Karpas-422 (cell line): ENCODE results near the gene IGSF21. TPM values are rescaled to one million over a fixed set of nuclear protein-coding genes. Genes with fewer than 3 reads are reported as not detected.

Source experiments
- DNase-seq: peaks from one replicate; pipeline ENCODE4 v3.0.0-alpha.2; 2015
- H2AFZ ChIP-seq: fragments of 200-600 bp; sonication (generic); 2 replicates; pipeline ENCODE4 v1.6.1; 2014; ENCODE audit warnings: antibody characterized with exemption, low read length, mixed read lengths
- H3K27ac ChIP-seq: fragments of 200-600 bp; sonication (generic); 2 replicates; pipeline ENCODE4 v1.5.1; 2014; ENCODE audit warnings: mild to moderate bottlenecking, low read length, moderate library complexity
- H3K27me3 ChIP-seq: fragments of 200-600 bp; sonication (generic); 2 replicates; pipeline ENCODE4 v1.6.1; 2014; ENCODE audit warnings: low read length, mixed read lengths
- H3K36me3 ChIP-seq: fragments of 200-600 bp; sonication (generic); 2 replicates; pipeline ENCODE4 v1.6.1; 2014; ENCODE audit warnings: low read length, mixed read lengths; ENCODE audit not compliant: insufficient read depth
- H3K4me1 ChIP-seq: fragments of 200-600 bp; sonication (generic); 2 replicates; pipeline ENCODE4 v1.6.1; 2014; ENCODE audit warnings: mild to moderate bottlenecking, low read length, mixed read lengths
- H3K4me2 ChIP-seq: fragments of 200-600 bp; sonication (generic); 2 replicates; pipeline ENCODE4 v1.6.1; 2014; ENCODE audit warnings: low read length, low read depth, mild to moderate bottlenecking; ENCODE audit not compliant: poor library complexity, severe bottlenecking
- H3K4me3 ChIP-seq: fragments of 200-600 bp; sonication (generic); 2 replicates; pipeline ENCODE4 v1.5.1; 2014; ENCODE audit warnings: mild to moderate bottlenecking, antibody characterized with exemption, low read length, mixed read lengths
- H3K79me2 ChIP-seq: fragments of 200-600 bp; sonication (generic); 2 replicates; pipeline ENCODE4 v1.6.1; 2014; ENCODE audit warnings: mild to moderate bottlenecking, low read length, mixed read lengths
- H3K9ac ChIP-seq: fragments of 200-600 bp; sonication (generic); 2 replicates; pipeline ENCODE4 v1.6.0; 2014; ENCODE audit warnings: low read length
- H3K9me2 ChIP-seq: fragments of 200-600 bp; sonication (generic), shearing (Covaris generic); replicated peaks from 2 replicates; pipeline ENCODE4 v1.6.0; 2014; ENCODE audit warnings: mild to moderate bottlenecking, low read length, moderate library complexity; ENCODE audit not compliant: insufficient read depth
- H3K9me3 ChIP-seq: fragments of 300-700, 200-600 bp; sonication (generic); 2 replicates; pipeline ENCODE4 v1.6.1; 2014; ENCODE audit warnings: low read length, mixed read lengths
- H4K20me1 ChIP-seq: fragments of 200-600 bp; sonication (generic); 2 replicates; pipeline ENCODE4 v1.6.1; 2014; ENCODE audit warnings: mild to moderate bottlenecking, antibody characterized with exemption, low read length, low read depth; ENCODE audit not compliant: insufficient read depth
- total RNA-seq: library from RNA; depleted of rRNA; stranded (reverse); fragments of >200 nt; shearing (Covaris generic); gene quantifications from 2 replicates; pipeline ENCODE4 v1.2.3, GENCODE V29; 2014; ENCODE audit warnings: low replicate concordance

Gene IGSF21
- total RNA-seq, 1 experiment from 2014 or later: 0.26 TPM

GRCh38 chr1:18141661-18142060, 34.1 kb downstream of the IGSF21 start:
- no peaks in the 10 kb centered on the region for H3K27me3 ChIP-seq
- H3K9me3 ChIP-seq: no peaks in the 10 kb centered on the region
- H3K79me2 ChIP-seq: no peaks in the 10 kb centered on the region
- H3K4me3 ChIP-seq: no peak overlapping the region
- no peaks in the 10 kb centered on the region for H3K4me1 ChIP-seq
- DNase-seq: no peak
- H3K9me2 ChIP-seq: no peaks in the 10 kb centered on the region
- no peak overlapping the region for H3K27ac ChIP-seq
- H4K20me1 ChIP-seq: no peaks in the 10 kb centered on the region
- no peaks in the 10 kb centered on the region for H3K36me3 ChIP-seq
- H3K9ac ChIP-seq: no peak overlapping the region
- H3K4me2 ChIP-seq: no peak overlapping the region
- H2AFZ ChIP-seq: no peak overlapping the region

GRCh38 chr1:18142471-18142870, 34.9 kb downstream of the IGSF21 start:
- no peak overlapping the region for H2AFZ ChIP-seq
- no peaks in the 10 kb centered on the region for H4K20me1 ChIP-seq
- no peaks in the 10 kb centered on the region for H3K79me2 ChIP-seq
- H3K9me3 ChIP-seq: no peaks in the 10 kb centered on the region
- no peak overlapping the region for H3K9ac ChIP-seq
- H3K27me3 ChIP-seq: no peaks in the 10 kb centered on the region
- no peaks in the 10 kb centered on the region for H3K9me2 ChIP-seq
- no peak overlapping the region for H3K4me3 ChIP-seq
- no peak for DNase-seq
- no peak overlapping the region for H3K27ac ChIP-seq
- no peaks in the 10 kb centered on the region for H3K36me3 ChIP-seq
- H3K4me2 ChIP-seq: no peak overlapping the region
- H3K4me1 ChIP-seq: no peaks in the 10 kb centered on the region

DNA sequence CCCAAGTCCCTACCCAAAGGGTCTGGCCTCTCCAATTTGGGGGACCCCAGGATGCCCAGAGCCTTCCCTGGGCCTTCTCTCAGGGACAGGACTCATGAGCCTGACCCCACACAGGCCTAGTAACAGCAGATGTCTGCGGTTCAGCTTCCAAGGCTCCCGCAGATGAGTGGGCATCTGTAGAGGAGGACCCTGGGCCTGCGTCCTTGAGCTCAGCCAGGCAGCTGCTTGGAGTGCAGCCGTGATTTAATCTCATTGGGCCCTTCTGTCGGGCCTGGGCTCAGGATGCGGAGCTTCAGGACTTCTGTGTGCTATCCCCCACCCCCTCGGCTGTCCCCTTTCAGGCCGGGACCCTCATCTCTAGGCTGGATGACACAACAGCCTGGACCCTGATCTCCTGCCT, 35.4 kb downstream of the IGSF21 start:
- Histone ChIP-seq H3K27me3 (no peaks in the 10 kb centered on the region), H3K27ac (no peak overlapping the region), H3K9me3 (no peaks in the 10 kb centered on the region), H3K9ac (no peak overlapping the region), H3K4me1 (no peaks in the 10 kb centered on the region), H3K9me2 (no peaks in the 10 kb centered on the region), H2AFZ (no peak overlapping the region), H3K4me2 (no peak overlapping the region), H3K4me3 (no peak overlapping the region), H3K36me3 (no peaks in the 10 kb centered on the region), H3K79me2 (no peaks in the 10 kb centered on the region), H4K20me1 (no peaks in the 10 kb centered on the region)
- no peak for DNase-seq

DNA sequence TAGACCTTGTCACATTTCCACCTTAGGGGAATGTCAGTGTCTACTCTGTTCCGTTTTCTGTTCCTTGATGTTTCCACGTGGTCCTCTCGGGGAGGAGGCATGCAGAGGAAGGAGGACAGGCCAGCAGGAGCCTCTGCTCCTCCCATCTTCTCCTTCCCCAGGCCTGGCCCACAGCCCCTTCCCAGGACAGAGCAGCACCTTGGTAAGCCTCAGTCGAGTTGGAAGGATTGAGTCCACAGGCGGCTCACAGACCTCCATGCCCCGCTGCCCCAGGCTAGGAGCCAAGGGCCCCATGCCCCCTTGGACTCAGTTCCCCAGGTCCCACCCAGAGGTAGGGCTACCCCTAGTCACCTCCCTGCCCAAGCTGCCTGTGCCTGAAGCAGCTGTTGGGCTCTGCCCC, 36.5 kb downstream of the IGSF21 start:
- Histone ChIP-seq H3K4me3 (no peak overlapping the region), H3K9me3 (no peaks in the 10 kb centered on the region), H3K79me2 (no peaks in the 10 kb centered on the region), H2AFZ (no peak overlapping the region), H3K27ac (no peak overlapping the region), H3K4me1 (no peaks in the 10 kb centered on the region), H3K4me2 (no peak overlapping the region), H3K9me2 (no peaks in the 10 kb centered on the region), H4K20me1 (no peaks in the 10 kb centered on the region), H3K9ac (no peak overlapping the region), H3K27me3 (no peaks in the 10 kb centered on the region), H3K36me3 (no peaks in the 10 kb centered on the region)
- no peak for DNase-seq

DNA sequence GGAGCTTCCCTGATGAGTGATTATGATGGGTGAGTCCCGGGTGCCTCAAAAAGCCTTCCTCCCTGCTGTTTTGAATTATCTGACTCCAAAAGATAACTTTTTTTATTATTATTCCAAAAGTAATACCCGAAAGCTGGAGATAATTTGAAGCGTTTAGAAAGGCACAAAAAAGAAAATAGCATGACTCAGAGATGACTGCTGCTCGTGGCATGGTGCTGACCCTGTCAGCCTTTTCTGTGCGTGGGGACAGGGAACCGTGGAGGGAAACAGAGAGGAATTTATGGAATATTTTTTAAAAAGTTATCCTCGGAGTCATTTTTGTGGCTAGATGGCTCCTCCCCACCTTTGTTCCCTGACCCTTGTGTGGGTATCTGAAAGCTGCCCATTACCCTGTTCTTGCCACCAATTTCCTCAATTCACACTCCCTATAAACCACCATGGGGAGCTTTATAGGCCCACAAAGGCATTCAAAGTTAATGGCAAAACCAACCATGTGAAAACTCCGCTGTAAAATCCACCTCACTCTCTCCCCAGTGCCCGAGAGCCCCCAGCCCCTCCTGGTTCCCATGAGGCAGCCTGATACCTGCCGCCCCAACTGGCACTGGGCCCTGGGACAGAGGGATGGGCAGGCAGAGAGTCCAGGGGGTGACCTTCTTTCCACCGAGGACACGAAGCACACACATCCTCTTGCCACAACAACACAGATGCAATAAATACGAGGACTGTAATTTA, 37.5 kb downstream of the IGSF21 start:
- Histone ChIP-seq H3K4me1 (no peaks in the 10 kb centered on the region), H3K9me2 (no peaks in the 10 kb centered on the region), H3K4me2 (no peak overlapping the region), H3K36me3 (no peaks in the 10 kb centered on the region), H3K9ac (no peak overlapping the region), H4K20me1 (no peaks in the 10 kb centered on the region), H3K4me3 (no peak overlapping the region), H3K27ac (no peak overlapping the region), H2AFZ (no peak overlapping the region), H3K27me3 (no peaks in the 10 kb centered on the region), H3K79me2 (no peaks in the 10 kb centered on the region), H3K9me3 (no peaks in the 10 kb centered on the region)
- no peak for DNase-seq

GRCh38 chr1:18145851-18146618, 38.4 kb downstream of the IGSF21 start:
- H3K36me3 ChIP-seq: no peaks in the 10 kb centered on the region
- no peak overlapping the region for H3K9ac ChIP-seq
- no peaks in the 10 kb centered on the region for H3K4me1 ChIP-seq
- no peaks in the 10 kb centered on the region for H3K9me3 ChIP-seq
- no peak overlapping the region for H3K27ac ChIP-seq
- H3K4me2 ChIP-seq: no peak overlapping the region
- H3K27me3 ChIP-seq: no peaks in the 10 kb centered on the region
- H3K4me3 ChIP-seq: no peak overlapping the region
- H2AFZ ChIP-seq: no peak overlapping the region
- H3K79me2 ChIP-seq: no peaks in the 10 kb centered on the region
- no peaks in the 10 kb centered on the region for H3K9me2 ChIP-seq
- H4K20me1 ChIP-seq: no peaks in the 10 kb centered on the region
- DNase-seq: no peak

DNA sequence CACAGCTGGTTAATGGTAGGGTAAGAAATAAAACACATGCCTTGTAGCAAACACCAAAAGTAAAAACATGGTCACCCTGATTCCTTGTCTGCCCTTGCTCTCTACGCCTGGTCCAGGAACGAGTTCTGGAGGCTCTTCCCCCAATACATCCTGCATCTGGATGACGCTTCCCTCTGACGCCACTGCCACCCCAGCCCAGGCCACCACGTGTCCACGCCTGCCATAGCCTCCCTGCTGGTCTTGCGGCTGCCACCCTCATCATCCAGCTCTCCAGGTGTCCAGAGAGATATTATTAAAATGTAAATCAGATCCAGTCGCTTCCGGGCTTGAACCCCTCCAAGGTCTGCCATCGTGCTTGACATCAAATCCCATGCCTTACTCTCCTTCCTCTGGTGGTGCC, 39.3 kb downstream of the IGSF21 start:
- Histone ChIP-seq H3K9ac (no peak overlapping the region), H4K20me1 (no peaks in the 10 kb centered on the region), H3K36me3 (no peaks in the 10 kb centered on the region), H3K79me2 (no peaks in the 10 kb centered on the region), H3K4me1 (no peaks in the 10 kb centered on the region), H2AFZ (no peak overlapping the region), H3K4me2 (no peak overlapping the region), H3K27me3 (no peaks in the 10 kb centered on the region), H3K9me2 (no peaks in the 10 kb centered on the region), H3K4me3 (no peak overlapping the region), H3K27ac (no peak overlapping the region), H3K9me3 (no peaks in the 10 kb centered on the region)
- DNase-seq: no peak

DNA sequence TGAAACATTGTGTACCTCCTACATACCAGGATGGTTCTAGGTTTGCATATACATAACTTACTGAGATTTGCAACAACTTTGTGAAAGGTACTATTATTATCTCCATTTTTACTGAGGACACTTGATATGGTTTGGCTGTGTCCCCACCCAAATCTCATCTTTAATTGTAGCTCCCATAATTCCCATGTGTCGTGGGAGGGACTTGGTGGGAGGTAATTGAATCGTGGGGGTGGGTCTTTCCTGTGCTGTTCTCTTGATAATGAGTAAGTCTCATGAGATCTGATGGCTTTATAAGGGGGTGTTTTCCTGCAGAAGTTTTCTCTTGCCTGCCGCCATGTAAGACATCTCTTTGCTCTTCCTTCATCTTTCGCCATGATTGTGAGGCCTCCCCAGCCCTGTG, 40.1 kb downstream of the IGSF21 start:
- Histone ChIP-seq H4K20me1 (no peaks in the 10 kb centered on the region), H3K27me3 (no peaks in the 10 kb centered on the region), H2AFZ (no peak overlapping the region)

More for the DNA sequence above, 40.1 kb downstream of the IGSF21 start:
- no peak for DNase-seq
- H3K4me1 ChIP-seq: no peaks in the 10 kb centered on the region
- H3K36me3 ChIP-seq: no peaks in the 10 kb centered on the region
- no peaks in the 10 kb centered on the region for H3K79me2 ChIP-seq
- H3K9me2 ChIP-seq: no peaks in the 10 kb centered on the region
- no peak overlapping the region for H3K9ac ChIP-seq
- no peak overlapping the region for H3K4me3 ChIP-seq
- no peaks in the 10 kb centered on the region for H3K9me3 ChIP-seq
- H3K4me2 ChIP-seq: no peak overlapping the region
- H3K27ac ChIP-seq: no peak overlapping the region
